Astrocyte (in vitro differentiated cells and primary cell): Measurements from ENCODE around the gene PRKCA. TPM values are rescaled to one million over a fixed set of nuclear protein-coding genes. Genes with fewer than 3 reads are reported as not detected.

ENCODE experiments used
- DNase-seq: peaks from one replicate; pipeline ENCODE4 v3.0.0-alpha.2; 2010; ENCODE audit warnings: low read depth
- FAIRE-seq: peaks from 2 replicates; lab custom pipeline; 2011; peaks lifted over from hg19 to GRCh38; lab: Jason Lieb, UNC
- H2AFZ ChIP-seq: 2 replicates; pipeline ENCODE4 v1.6.0; 2012; ENCODE audit warnings: low read depth, low read length, inconsistent platforms
- H3K27ac ChIP-seq: 2 replicates; pipeline ENCODE4 v1.5.1; 2011; ENCODE audit warnings: low read depth, low read length, inconsistent platforms
- H3K27me3 ChIP-seq: 2 replicates; pipeline ENCODE4 v1.6.0; 2011; ENCODE audit warnings: low read length, inconsistent platforms; ENCODE audit not compliant: insufficient read depth
- H3K36me3 ChIP-seq: 2 replicates; pipeline ENCODE4 v1.5.1; 2011; ENCODE audit warnings: low read length, inconsistent platforms; ENCODE audit not compliant: insufficient read depth
- H3K4me1 ChIP-seq: 2 replicates; pipeline ENCODE4 v1.5.1; 2011; ENCODE audit warnings: low read length, inconsistent platforms; ENCODE audit not compliant: insufficient read depth
- H3K4me2 ChIP-seq: 2 replicates; pipeline ENCODE4 v1.6.0; 2012; ENCODE audit warnings: low read length, inconsistent platforms
- H3K4me3 ChIP-seq: 2 replicates; pipeline ENCODE4 v1.5.1; 2011; ENCODE audit warnings: low read depth, mild to moderate bottlenecking, low read length, inconsistent platforms; ENCODE audit not compliant: insufficient read depth
- H3K79me2 ChIP-seq: 2 replicates; pipeline ENCODE4 v1.6.0; 2012; ENCODE audit warnings: mild to moderate bottlenecking, low read length, inconsistent platforms; ENCODE audit not compliant: insufficient read depth
- H3K9ac ChIP-seq: 2 replicates; pipeline ENCODE4 v1.6.0; 2012; ENCODE audit warnings: mild to moderate bottlenecking, low read length, inconsistent platforms
- H3K9me3 ChIP-seq: 2 replicates; pipeline ENCODE4 v1.5.1; 2012; ENCODE audit warnings: low read depth, mild to moderate bottlenecking, low read length, inconsistent platforms; ENCODE audit not compliant: insufficient read depth
- H4K20me1 ChIP-seq: 2 replicates; pipeline ENCODE4 v1.6.0; 2012; ENCODE audit warnings: low read length, inconsistent platforms; ENCODE audit not compliant: insufficient read depth
- H3K27ac Mint-ChIP-seq: one replicate; pipeline ENCODE4 v1.8.0; 2021; ENCODE audit warnings: mild to moderate bottlenecking, mixed read lengths; ENCODE audit not compliant: unreplicated experiment
- H3K27me3 Mint-ChIP-seq: one replicate; pipeline ENCODE4 v1.8.0; 2021; ENCODE audit warnings: low read depth, mixed read lengths; ENCODE audit not compliant: unreplicated experiment
- H3K36me3 Mint-ChIP-seq: one replicate; pipeline ENCODE4 v1.8.0; 2021; ENCODE audit warnings: low read depth, mixed read lengths; ENCODE audit not compliant: unreplicated experiment
- H3K4me1 Mint-ChIP-seq: one replicate; pipeline ENCODE4 v1.8.0; 2021; ENCODE audit warnings: low read depth, mixed read lengths; ENCODE audit not compliant: unreplicated experiment
- H3K4me3 Mint-ChIP-seq: one replicate; pipeline ENCODE4 v1.8.0; 2021; ENCODE audit warnings: mild to moderate bottlenecking, moderate library complexity, mixed read lengths; ENCODE audit not compliant: unreplicated experiment
- H3K9me3 Mint-ChIP-seq: one replicate; pipeline ENCODE4 v1.8.0; 2021; ENCODE audit warnings: mild to moderate bottlenecking, mixed read lengths; ENCODE audit not compliant: unreplicated experiment
- CTCF ChIP-seq: IDR thresholded peaks from 2 replicates; pipeline ENCODE4 v1.5.1; 2011; ENCODE audit warnings: low read depth, mild to moderate bottlenecking, inconsistent platforms, low read length, moderate library complexity; ENCODE audit not compliant: insufficient read depth
- EZH2 ChIP-seq: IDR thresholded peaks from 2 replicates; pipeline ENCODE4 v1.6.1; 2012; ENCODE audit warnings: mild to moderate bottlenecking, low read length, inconsistent platforms; ENCODE audit not compliant: insufficient read depth
- total RNA-seq: library from RNA; stranded (reverse); gene quantifications from 2 replicates; pipeline ENCODE4 v1.2.1, GENCODE V29; 2021

PRKCA gene
- total RNA-seq, 1 donor from 2014 or later: 49.9 TPM

- H3K36me3 ChIP-seq: no peaks in the 10 kb centered on the region
- TF ChIP-seq EZH2: no peak
- TF ChIP-seq CTCF: no peak
- Mint-ChIP-seq H3K27ac (no peak overlapping the region), H3K4me1 (peaks cover 20% of the 10 kb centered on the region), H3K4me3 (no peak overlapping the region), H3K27me3 (no peaks in the 10 kb centered on the region), H3K36me3 (peaks cover 5% of the 10 kb centered on the region), H3K9me3 (no peaks in the 10 kb centered on the region)
- no peaks in the 10 kb centered on the region for H3K27me3 ChIP-seq
- H3K27ac ChIP-seq: no peak overlapping the region
- H2AFZ ChIP-seq: no peak overlapping the region
- FAIRE-seq (no peak), DNase-seq (peak; percentile 71)
- no peaks in the 10 kb centered on the region for H4K20me1 ChIP-seq
- no peak overlapping the region for H3K4me2 ChIP-seq
- H3K4me3 ChIP-seq: no peak overlapping the region
- no peaks in the 10 kb centered on the region for H3K9me3 ChIP-seq
- no peak overlapping the region for H3K9ac ChIP-seq
- peaks cover 8% of the 10 kb centered on the region for H3K79me2 ChIP-seq
- peaks cover 12% of the 10 kb centered on the region for H3K4me1 ChIP-seq
Observed at GRCh38 chr17:66514227-66514806, 211.9 kb downstream of the PRKCA start.

- no peak for TF ChIP-seq EZH2
- TF ChIP-seq CTCF: no peak
Observed at GRCh38 chr17:66515974-66516373, 213.6 kb downstream of the PRKCA start.

GRCh38 chr17:66517336-66518009 lies 215.1 kb downstream of the PRKCA start:
- no peak for TF ChIP-seq CTCF
- TF ChIP-seq EZH2: no peak
- FAIRE-seq (no peak), DNase-seq (no peak)
- Mint-ChIP-seq H3K4me3 (no peak overlapping the region), H3K36me3 (peaks cover 5% of the 10 kb centered on the region), H3K27me3 (no peaks in the 10 kb centered on the region), H3K27ac (no peak overlapping the region), H3K9me3 (no peaks in the 10 kb centered on the region), H3K4me1 (peaks cover 10% of the 10 kb centered on the region)
- peaks cover 3% of the 10 kb centered on the region for H4K20me1 ChIP-seq
- no peaks in the 10 kb centered on the region for H3K9me3 ChIP-seq
- no peaks in the 10 kb centered on the region for H3K27me3 ChIP-seq
- H3K4me3 ChIP-seq: no peak overlapping the region
- H3K4me1 ChIP-seq: peaks cover 6% of the 10 kb centered on the region
- H3K9ac ChIP-seq: no peak overlapping the region
- no peak overlapping the region for H2AFZ ChIP-seq
- H3K36me3 ChIP-seq: no peaks in the 10 kb centered on the region
- H3K4me2 ChIP-seq: no peak overlapping the region
- no peak overlapping the region for H3K27ac ChIP-seq
- H3K79me2 ChIP-seq: peaks cover 8% of the 10 kb centered on the region

More at GRCh38 chr17:66515974-66516373, 213.6 kb downstream of the PRKCA start:
- H3K27me3 Mint-ChIP-seq: no peaks in the 10 kb centered on the region
- no peak overlapping the region for H3K27ac ChIP-seq
- no peaks in the 10 kb centered on the region for H4K20me1 ChIP-seq
- H3K9me3 ChIP-seq: no peaks in the 10 kb centered on the region
- H3K4me1 Mint-ChIP-seq: peaks cover 10% of the 10 kb centered on the region
- no peak overlapping the region for H3K9ac ChIP-seq
- peaks cover 5% of the 10 kb centered on the region for H3K4me1 ChIP-seq
- no peaks in the 10 kb centered on the region for H3K9me3 Mint-ChIP-seq
- no peak overlapping the region for H3K27ac Mint-ChIP-seq
- H3K4me3 Mint-ChIP-seq: no peak overlapping the region
- peaks cover 8% of the 10 kb centered on the region for H3K79me2 ChIP-seq
- H3K4me2 ChIP-seq: no peak overlapping the region
- DNase-seq (no peak), FAIRE-seq (no peak)
- no peaks in the 10 kb centered on the region for H3K36me3 ChIP-seq
- H3K36me3 Mint-ChIP-seq: peaks cover 5% of the 10 kb centered on the region
- H2AFZ ChIP-seq: no peak overlapping the region
- no peaks in the 10 kb centered on the region for H3K27me3 ChIP-seq
- no peak overlapping the region for H3K4me3 ChIP-seq
